Superior temporal gyrus (tissue), 1 donor: ENCODE data around the gene DLEU7.

Experiments
- DNase-seq: peaks from one replicate; pipeline ENCODE4 v3.0.0-alpha.2; 2016; ENCODE audit errors: extremely low spot score

DLEU7 gene

GRCh38 chr13:50843257-50844083, at the start of gene DLEU7:
TSS of gene DLEU7 (minus strand) at chr13:50843692. CDS start at chr13:50843646, 46 bp downstream.
- no peak for DNase-seq

- DNase-seq: no peak
These were observed 48.9 kb upstream of the DLEU7 start for GRCh38 chr13:50892210-50892944.

- DNase-seq: no peak
These were observed 47.7 kb upstream of the DLEU7 start for GRCh38 chr13:50891206-50891605.

GRCh38 chr13:50889317-50889716, 45.8 kb upstream of the DLEU7 start:
- DNase-seq: no peak

GRCh38 chr13:50888362-50888761, 44.9 kb upstream of the DLEU7 start:
- no peak for DNase-seq

- DNase-seq: no peak
These were observed 43.7 kb upstream of the DLEU7 start for GRCh38 chr13:50887151-50887550.

GRCh38 chr13:50884265-50884664, 40.8 kb upstream of the DLEU7 start:
- no peak for DNase-seq

- DNase-seq: no peak
These were observed 40.2 kb upstream of the DLEU7 start for GRCh38 chr13:50883728-50884127.

GRCh38 chr13:50882816-50883435, 39.4 kb upstream of the DLEU7 start:
- no peak for DNase-seq

GRCh38 chr13:50873991-50874390, 30.5 kb upstream of the DLEU7 start:
- DNase-seq: no peak

- DNase-seq: no peak
These were observed 30.0 kb upstream of the DLEU7 start for GRCh38 chr13:50873467-50873866.

GRCh38 chr13:50871405-50871804, 27.9 kb upstream of the DLEU7 start:
- no peak for DNase-seq

- DNase-seq: no peak
These were observed 24.1 kb upstream of the DLEU7 start for GRCh38 chr13:50867637-50867945.

GRCh38 chr13:50866817-50867636, 23.5 kb upstream of the DLEU7 start:
- DNase-seq: no peak

GRCh38 chr13:50864492-50864891, 21.0 kb upstream of the DLEU7 start:
- no peak for DNase-seq

- DNase-seq: no peak
These were observed 12.2 kb upstream of the DLEU7 start for GRCh38 chr13:50855681-50856080.

GRCh38 chr13:50850445-50850844, 7.0 kb upstream of the DLEU7 start:
- DNase-seq: no peak

- no peak for DNase-seq
These were observed 4.0 kb upstream of the DLEU7 start for GRCh38 chr13:50847501-50847900.

GRCh38 chr13:50846861-50847475, 3.5 kb upstream of the DLEU7 start:
- DNase-seq: no peak

GRCh38 chr13:50845211-50845610, 1.7 kb upstream of the DLEU7 start:
- no peak for DNase-seq

GRCh38 chr13:50844084-50844875, 788 bp upstream of the DLEU7 start:
- DNase-seq: no peak
